ENCODE results near the gene SEMA4G. TPM values are rescaled to one million over a fixed set of nuclear protein-coding genes. Genes with fewer than 3 reads are reported as not detected.

The SEMA4G gene
- total RNA-seq, 1 experiment from 2014 or later = not detected

DNA sequence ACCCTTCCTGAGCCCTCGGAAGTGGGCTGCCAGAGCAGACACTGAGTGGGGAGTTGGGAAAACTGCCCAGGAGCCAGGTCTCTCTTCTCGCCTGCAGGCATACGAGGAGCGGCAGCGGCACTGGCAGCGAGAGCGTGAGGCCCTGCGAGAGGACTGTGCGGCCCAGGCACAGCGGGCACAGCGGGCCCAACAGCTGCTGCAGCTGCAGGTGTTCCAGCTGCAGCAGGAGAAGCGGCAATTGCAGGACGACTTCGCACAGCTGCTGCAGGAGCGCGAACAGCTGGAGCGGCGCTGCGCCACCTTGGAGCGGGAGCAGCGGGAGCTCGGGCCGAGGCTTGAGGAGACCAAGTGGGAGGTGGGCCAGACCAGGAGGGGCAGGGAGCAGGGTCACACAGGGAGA, 36.1 kb downstream of the SEMA4G start:
- Mint-ChIP-seq H3K27me3 (ENCODE audit: insufficient read depth, unreplicated experiment) (no peaks in the 10 kb centered on the region), H3K27ac (ENCODE audit: low read depth, unreplicated experiment) (no peak overlapping the region), H3K4me1 (ENCODE audit: insufficient read depth, unreplicated experiment) (peaks cover 8% of the 10 kb centered on the region), H3K36me3 (ENCODE audit: insufficient read depth, unreplicated experiment) (peaks cover 19% of the 10 kb centered on the region), H3K9me3 (ENCODE audit: unreplicated experiment) (no peaks in the 10 kb centered on the region), H3K4me3 (ENCODE audit: unreplicated experiment) (no peak overlapping the region)
- TF ChIP-seq, protein P1, sequence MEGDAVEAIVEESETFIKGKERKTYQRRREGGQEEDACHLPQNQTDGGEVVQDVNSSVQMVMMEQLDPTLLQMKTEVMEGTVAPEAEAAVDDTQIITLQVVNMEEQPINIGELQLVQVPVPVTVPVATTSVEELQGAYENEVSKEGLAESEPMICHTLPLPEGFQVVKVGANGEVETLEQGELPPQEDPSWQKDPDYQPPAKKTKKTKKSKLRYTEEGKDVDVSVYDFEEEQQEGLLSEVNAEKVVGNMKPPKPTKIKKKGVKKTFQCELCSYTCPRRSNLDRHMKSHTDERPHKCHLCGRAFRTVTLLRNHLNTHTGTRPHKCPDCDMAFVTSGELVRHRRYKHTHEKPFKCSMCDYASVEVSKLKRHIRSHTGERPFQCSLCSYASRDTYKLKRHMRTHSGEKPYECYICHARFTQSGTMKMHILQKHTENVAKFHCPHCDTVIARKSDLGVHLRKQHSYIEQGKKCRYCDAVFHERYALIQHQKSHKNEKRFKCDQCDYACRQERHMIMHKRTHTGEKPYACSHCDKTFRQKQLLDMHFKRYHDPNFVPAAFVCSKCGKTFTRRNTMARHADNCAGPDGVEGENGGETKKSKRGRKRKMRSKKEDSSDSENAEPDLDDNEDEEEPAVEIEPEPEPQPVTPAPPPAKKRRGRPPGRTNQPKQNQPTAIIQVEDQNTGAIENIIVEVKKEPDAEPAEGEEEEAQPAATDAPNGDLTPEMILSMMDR (IDR thresholded peaks at IDR 0.05; ENCODE audit: unreplicated experiment) = no peak
- no peak for DNase-seq (ENCODE audit: unreplicated experiment)
- intact Hi-C loops (cut with micrococcal nuclease) = no loop called here
- BruUV-seq (replicated peaks) = no TSS peak
- ChIA-PET POLR2A (no interaction called here), CTCF (interaction anchor here (1.1 to 5.9 kb wide), 4 partner anchors 11 to 61 kb away, joined by 4 to 60 read pairs (median 5); no protein-coding TSS in a partner anchor)

DNA sequence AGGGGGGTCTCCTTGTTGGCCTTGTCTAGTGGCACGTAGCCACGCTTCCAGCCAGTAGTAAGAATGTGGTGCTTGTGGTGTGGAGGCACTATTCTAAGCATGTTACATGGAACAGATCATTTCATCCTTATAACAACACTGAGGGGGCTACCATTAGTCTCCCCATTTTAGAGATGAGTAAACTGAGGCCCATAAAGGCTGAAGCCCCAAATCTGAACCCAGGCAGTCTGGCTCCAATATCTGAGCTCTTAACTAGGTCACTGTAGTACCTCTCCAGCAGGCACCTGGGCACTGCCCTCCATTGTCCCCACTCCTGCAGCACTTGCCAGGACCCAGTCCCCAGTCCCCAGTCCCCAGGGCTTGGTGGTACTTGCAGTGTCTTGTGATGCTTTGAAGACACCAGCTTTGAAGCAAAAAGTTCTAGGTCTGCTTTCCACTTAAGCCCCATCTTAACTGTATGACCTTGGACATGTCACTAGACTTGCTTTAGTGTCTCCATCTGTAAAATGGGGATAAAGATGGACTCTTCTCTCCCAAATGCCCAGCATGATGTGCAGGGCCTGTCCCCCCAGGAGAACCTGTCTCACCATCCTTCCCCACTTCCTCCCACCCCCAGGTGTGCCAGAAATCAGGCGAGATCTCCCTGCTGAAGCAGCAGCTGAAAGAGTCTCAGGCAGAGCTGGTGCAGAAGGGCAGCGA, 36.7 kb downstream of the SEMA4G start:
- BruUV-seq (replicated peaks) = no TSS peak
- intact Hi-C loops (cut with micrococcal nuclease) = no loop called here
- Mint-ChIP-seq H3K4me1 (ENCODE audit: insufficient read depth, unreplicated experiment) (peaks cover 5% of the 10 kb centered on the region), H3K9me3 (ENCODE audit: unreplicated experiment) (no peaks in the 10 kb centered on the region), H3K27ac (ENCODE audit: low read depth, unreplicated experiment) (no peak overlapping the region), H3K36me3 (ENCODE audit: insufficient read depth, unreplicated experiment) (peaks cover 19% of the 10 kb centered on the region), H3K4me3 (ENCODE audit: unreplicated experiment) (no peak overlapping the region), H3K27me3 (ENCODE audit: insufficient read depth, unreplicated experiment) (no peaks in the 10 kb centered on the region)
- TF ChIP-seq, protein P1 (IDR thresholded peaks at IDR 0.05; ENCODE audit: unreplicated experiment) = no peak
- no peak for DNase-seq (ENCODE audit: unreplicated experiment)
- CTCF ChIA-PET = interaction anchor here (0.6 to 5.9 kb wide), 5 partner anchors 8 to 497 kb away, joined by 3 to 60 read pairs (median 4); no protein-coding TSS in a partner anchor
- POLR2A ChIA-PET = interaction anchor here (1.1 to 1.2 kb wide), 2 partner anchors 8 to 20 kb away, joined by 3 read pairs; no protein-coding TSS in a partner anchor

DNA sequence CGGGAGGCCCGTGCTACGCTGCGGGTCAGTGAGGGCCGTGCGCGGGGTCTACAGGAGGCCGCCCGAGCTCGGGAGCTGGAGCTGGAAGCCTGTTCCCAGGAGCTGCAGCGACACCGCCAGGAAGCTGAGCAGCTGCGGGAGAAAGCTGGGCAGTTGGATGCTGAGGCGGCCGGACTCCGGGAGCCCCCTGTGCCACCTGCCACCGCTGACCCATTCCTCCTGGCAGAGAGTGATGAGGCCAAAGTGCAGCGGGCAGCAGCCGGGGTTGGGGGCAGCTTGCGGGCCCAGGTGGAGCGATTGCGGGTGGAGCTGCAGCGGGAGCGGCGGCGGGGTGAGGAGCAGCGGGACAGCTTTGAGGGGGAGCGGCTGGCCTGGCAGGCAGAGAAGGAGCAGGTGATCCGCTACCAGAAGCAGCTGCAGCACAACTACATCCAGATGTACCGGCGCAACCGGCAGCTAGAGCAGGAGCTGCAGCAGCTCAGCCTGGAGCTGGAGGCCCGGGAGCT, 37.3 kb downstream of the SEMA4G start:
- TF ChIP-seq, protein P1 (IDR thresholded peaks at IDR 0.05; ENCODE audit: unreplicated experiment) = no peak
- no peak for DNase-seq (ENCODE audit: unreplicated experiment)
- Mint-ChIP-seq H3K9me3 (ENCODE audit: unreplicated experiment) (no peaks in the 10 kb centered on the region), H3K36me3 (ENCODE audit: insufficient read depth, unreplicated experiment) (peaks cover 19% of the 10 kb centered on the region), H3K4me3 (ENCODE audit: unreplicated experiment) (no peak overlapping the region), H3K27me3 (ENCODE audit: insufficient read depth, unreplicated experiment) (no peaks in the 10 kb centered on the region), H3K27ac (ENCODE audit: low read depth, unreplicated experiment) (no peak overlapping the region), H3K4me1 (ENCODE audit: insufficient read depth, unreplicated experiment) (no peaks in the 10 kb centered on the region)
- intact Hi-C loops (cut with micrococcal nuclease) = no loop called here
- ChIA-PET CTCF (interaction anchor here (0.6 to 1.9 kb wide), 7 partner anchors 9 to 498 kb away, joined by 3 to 11 read pairs (median 4); no protein-coding TSS in a partner anchor), POLR2A (interaction anchor here (0.7 to 1.2 kb wide), 4 partner anchors 8 to 124 kb away, joined by 3 read pairs; no protein-coding TSS in a partner anchor)
- no TSS peak for BruUV-seq (replicated peaks)

DNA sequence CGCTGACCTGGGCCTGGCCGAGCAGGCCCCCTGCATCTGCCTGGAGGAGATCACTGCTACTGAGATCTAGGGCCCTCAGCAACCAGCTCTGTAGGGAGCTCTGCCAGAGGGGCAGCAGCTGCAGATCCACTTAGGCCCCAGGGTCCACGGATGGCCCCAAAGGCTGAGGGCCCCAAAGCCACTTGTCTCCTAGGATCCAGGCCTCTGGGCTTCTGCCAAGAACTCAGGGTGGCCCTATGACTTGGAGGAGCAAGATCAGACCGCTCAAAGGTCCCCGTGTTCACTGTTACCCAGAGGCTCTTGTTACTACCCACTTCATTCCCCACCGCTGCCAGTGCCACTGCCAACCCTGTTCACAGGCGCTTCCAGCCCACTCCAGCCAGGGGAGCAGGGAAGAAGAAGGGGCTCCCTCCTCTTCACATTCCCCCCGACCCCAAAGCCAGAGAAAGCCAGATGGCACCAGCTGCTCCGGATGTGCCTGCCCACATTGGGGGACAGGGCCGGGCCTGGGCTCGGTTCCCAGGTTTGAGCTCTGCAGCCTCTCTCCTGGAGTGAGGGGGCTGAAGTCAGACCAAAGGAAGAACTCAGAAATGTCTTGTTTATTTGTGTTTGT, 37.9 kb downstream of the SEMA4G start:
- POLR2A ChIA-PET = interaction anchor here (0.6 to 1.2 kb wide), 6 partner anchors 8 to 1117 kb away, joined by 3 read pairs; no protein-coding TSS in a partner anchor
- Mint-ChIP-seq H3K4me1 (ENCODE audit: insufficient read depth, unreplicated experiment) (no peaks in the 10 kb centered on the region), H3K27ac (ENCODE audit: low read depth, unreplicated experiment) (no peak overlapping the region)

More for the DNA sequence above, 37.9 kb downstream of the SEMA4G start:
- H3K36me3 Mint-ChIP-seq (ENCODE audit: insufficient read depth, unreplicated experiment) = peaks cover 19% of the 10 kb centered on the region
- H3K27me3 Mint-ChIP-seq (ENCODE audit: insufficient read depth, unreplicated experiment) = no peaks in the 10 kb centered on the region
- CTCF ChIA-PET = interaction anchor here (0.5 to 1.9 kb wide), 6 partner anchors 10 to 42 kb away, joined by 3 to 11 read pairs (median 4); no protein-coding TSS in a partner anchor
- BruUV-seq (replicated peaks) = no TSS peak
- DNase-seq (ENCODE audit: unreplicated experiment) = no peak
- TF ChIP-seq, protein P1 (IDR thresholded peaks at IDR 0.05; ENCODE audit: unreplicated experiment) = no peak
- intact Hi-C loops (cut with micrococcal nuclease) = no loop called here
- no peak overlapping the region for H3K4me3 Mint-ChIP-seq (ENCODE audit: unreplicated experiment)
- no peaks in the 10 kb centered on the region for H3K9me3 Mint-ChIP-seq (ENCODE audit: unreplicated experiment)
